ENCODE results near the gene DDX28.
"Not testable (repeated sequence)": the region's sequence is repeated elsewhere in the genome, so short reads cannot be mapped to it uniquely, and the experiment has no call there.

Gene DDX28

DNA sequence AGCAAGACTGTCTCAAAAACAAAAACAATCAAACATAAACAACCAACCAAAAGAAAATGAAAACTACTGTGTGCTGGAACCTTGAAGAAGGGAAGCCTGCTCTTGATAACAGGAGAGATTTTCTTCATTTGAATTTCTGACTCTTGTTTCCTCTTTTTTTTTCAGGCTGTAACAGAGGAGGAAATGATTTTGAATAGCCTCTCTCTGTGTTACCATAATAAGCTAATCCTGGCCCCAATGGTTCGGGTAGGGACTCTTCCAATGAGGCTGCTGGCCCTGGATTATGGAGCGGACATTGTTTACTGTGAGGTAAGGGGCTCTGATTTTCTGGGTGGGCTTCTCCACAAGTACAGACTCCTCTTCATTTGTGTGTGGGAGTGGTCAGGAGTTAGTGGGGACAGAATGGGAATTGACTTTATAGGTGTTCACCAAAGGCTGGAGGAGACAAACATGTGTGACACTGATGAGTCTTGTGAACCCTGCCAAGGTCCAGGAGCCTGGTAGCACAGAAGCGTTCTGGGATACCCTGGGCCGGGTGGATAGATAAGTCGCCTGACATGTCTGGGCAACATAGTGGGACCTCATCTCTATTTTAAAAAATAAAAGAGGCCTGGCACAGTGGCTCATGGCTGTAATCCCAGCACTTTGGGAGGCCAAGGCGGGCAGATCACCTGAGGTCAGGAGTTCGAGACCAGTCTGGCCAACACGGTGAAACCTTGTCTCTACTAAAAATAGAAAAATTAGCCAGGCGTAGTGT, 15.0 kb upstream of the DDX28 start:
- no peak for DNase-seq (ENCODE audit: low spot score)

GRCh38 chr16:68035227-68035626, 12.2 kb upstream of the DDX28 start:
- DNase-seq (ENCODE audit: low spot score) = no peak

DNA sequence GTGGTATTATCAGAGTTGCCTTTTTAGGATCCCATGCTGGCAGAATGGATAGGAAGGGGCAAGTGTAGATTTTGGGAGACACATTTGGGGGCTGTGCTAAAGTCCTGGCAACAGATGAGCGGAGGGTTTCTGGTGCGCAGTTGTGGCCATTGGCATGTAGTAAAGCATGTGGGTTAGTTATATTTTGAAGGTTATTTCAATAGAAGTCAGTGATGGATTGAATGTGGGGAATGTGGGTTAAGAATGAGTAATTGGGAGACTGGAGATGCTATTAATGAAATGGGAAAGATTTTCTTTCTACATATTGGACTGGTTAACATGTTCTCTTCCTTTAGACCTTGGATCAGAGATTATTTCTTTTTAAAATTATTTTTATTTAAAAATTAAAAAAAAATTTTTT, 10.1 kb upstream of the DDX28 start:
- no peak for DNase-seq (ENCODE audit: low spot score)

- DNase-seq (ENCODE audit: low spot score) = no peak
Observed at GRCh38 chr16:68031951-68032350, 8.9 kb upstream of the DDX28 start.

GRCh38 chr16:68030108-68030507, 7.1 kb upstream of the DDX28 start:
- not testable (repeated sequence) for DNase-seq (ENCODE audit: low spot score)

DNA sequence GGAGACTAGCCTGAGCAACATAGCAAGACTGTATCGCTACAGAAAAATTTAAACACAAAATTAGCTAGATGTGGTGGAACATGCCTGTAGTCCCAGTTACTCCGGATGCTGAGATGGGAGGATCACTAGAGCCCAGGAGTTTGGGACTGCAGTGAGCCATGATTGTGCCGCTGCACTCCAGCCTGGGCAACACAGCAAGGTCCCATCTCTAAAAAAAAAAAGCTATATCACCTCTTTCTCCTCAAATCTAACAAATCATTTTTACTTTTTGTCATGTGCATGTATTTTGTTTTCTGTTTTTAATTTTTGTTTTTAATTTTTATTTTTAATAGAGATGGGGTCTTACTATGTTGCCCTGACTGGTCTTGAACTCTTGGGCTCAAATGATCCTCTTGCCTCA, 6.0 kb upstream of the DDX28 start:
- DNase-seq (ENCODE audit: low spot score) = no peak

GRCh38 chr16:68022278-68022727, 729 bp downstream of the DDX28 start:
- no peak for DNase-seq (ENCODE audit: low spot score)

GRCh38 chr16:68021490-68021889, 1.5 kb downstream of the DDX28 start:
- DNase-seq (ENCODE audit: low spot score) = no peak

DNA sequence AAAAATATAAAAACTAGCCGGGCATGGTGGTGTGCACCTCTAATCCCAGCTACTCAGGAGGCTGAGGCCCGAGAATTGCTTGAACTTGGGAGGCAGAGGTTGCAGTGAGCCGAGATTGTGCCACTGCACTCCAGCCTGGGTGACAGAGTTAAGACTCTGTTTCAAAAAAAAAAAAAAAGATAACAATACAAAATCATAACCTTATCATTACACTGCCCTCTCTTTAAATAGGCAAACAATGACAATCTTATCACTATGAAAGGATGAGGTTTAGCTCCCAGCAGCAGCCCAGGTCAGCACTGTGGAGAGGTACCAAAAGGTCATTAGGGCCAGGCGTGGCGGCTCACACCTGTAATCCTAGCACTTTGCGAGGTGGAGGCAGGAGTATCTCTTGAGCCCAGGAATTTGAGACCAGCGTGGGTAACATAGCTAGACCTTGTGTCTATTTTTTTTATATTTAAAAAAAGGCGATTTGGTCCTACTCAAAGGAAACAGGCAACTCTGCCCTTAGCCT, 3.8 kb downstream of the DDX28 start:
- no peak for DNase-seq (ENCODE audit: low spot score)

- DNase-seq (ENCODE audit: low spot score) = no peak
Observed at GRCh38 chr16:68015681-68016080, 7.4 kb downstream of the DDX28 start, which contains the start of gene DPEP2NB. DPEP2NB (minus strand) TSS chr16:68015911; CDS start chr16:68015770, 141 bp downstream.

DNA sequence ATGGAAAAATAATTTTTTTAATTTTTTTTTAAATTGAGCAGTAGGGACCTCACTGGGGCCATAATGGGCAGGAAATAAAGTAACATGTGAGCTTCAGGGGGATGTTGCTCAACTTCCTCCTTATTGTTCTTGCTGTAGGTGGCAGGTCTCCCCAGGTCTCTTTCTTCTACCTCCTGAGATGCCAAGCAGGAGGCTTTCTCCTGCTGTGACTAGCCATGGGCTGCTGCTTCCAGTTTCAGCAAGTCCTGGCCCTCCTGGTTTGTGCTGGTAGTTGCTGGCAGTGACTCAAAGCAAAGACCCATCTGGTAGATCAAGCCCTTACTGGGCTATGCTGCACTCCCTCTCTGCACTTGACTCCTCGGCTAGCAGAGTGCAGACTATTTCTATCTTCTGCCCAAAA, 9.6 kb downstream of the DDX28 start:
- DNase-seq (ENCODE audit: low spot score) = no peak

- DNase-seq (ENCODE audit: low spot score) = not testable (repeated sequence)
Observed at GRCh38 chr16:68009872-68010271, 13.2 kb downstream of the DDX28 start.

- no peak for DNase-seq (ENCODE audit: low spot score)
Observed at GRCh38 chr16:68009157-68009735, 13.8 kb downstream of the DDX28 start.

- DNase-seq (ENCODE audit: low spot score) = no peak
Observed at GRCh38 chr16:68005786-68006286, 17.2 kb downstream of the DDX28 start.

DNA sequence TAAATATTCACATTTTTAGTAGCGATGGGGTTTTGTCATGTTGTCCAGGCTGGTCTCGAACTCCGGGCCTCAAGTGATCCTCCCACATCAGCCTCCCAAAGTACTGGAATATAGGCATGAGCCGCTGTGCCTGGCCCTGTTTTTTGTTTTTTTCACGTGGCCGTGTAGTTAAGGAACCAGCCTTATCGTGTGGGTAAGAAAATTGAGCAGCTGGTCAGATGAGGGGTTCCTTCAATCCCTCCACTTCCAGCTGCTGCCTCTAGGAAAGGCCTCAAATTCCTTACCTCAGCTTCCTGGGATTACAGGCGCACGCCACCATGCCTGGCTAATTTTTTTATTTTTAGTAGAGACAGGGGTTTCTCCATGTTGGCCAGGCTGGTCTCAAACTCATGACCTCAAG, 17.8 kb downstream of the DDX28 start:
- DNase-seq (ENCODE audit: low spot score) = no peak

DNA sequence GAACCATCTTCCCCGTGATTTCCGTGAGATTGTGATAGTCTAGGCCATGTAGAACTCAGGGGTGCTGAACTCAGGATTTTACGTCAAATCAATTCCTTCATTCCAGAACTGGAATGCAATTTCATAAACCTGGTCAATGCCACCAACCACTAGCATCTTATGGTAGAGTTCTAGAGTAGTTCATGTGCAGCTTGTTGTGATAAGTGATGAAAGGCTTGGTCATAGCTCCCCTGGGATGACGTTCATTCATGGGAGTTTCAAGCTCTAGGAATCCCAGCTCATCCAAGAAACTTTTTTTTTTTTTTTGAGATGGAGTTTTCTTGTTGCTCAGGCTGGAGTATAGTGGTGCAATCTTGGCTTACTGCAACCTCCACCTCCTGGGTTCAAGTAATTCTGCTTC, 20.0 kb downstream of the DDX28 start:
- no peak for DNase-seq (ENCODE audit: low spot score)

- no peak for DNase-seq (ENCODE audit: low spot score)
Observed at GRCh38 chr16:68000450-68000849, 22.6 kb downstream of the DDX28 start.

- no peak for DNase-seq (ENCODE audit: low spot score)
Observed at GRCh38 chr16:67999985-68000384, 23.0 kb downstream of the DDX28 start.

- DNase-seq (ENCODE audit: low spot score) = not testable (repeated sequence)
Observed at GRCh38 chr16:67998779-67999688, 24.0 kb downstream of the DDX28 start, which contains the start of gene DPEP2. DPEP2 (minus strand) TSS chr16:67999484; CDS start chr16:67993212, 6,272 bp downstream.

DNA sequence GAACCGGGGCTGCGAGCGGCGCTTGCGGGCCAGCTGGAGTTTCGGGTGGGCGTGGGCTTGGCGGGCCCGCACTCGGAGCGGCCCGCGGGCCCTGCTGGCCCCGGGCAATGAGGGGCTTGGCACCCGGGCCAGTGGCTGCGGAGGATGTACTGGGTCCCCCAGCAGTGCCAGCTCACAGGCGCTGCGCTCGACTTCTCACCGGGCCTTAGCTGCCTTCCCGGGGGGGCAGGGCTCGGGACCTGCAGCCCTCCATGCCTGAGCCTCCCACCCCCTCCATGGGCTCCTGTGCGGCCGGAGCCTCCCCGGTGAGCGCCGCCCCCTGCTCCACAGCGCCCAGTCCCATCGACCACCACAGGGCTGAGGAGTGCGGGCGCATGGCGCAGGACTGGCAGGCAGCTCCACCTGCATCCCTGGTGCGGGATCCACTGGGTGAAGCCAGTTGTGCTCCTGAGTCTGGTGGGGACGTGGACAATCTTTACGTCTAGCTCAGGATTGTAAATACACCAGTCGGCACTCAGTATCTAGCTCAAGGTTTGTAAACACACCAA, 24.7 kb downstream of the DDX28 start:
- not testable (repeated sequence) for DNase-seq (ENCODE audit: low spot score)

- no peak for DNase-seq (ENCODE audit: low spot score)
Observed at GRCh38 chr16:67996666-67997065, 26.4 kb downstream of the DDX28 start.

GRCh38 chr16:67995423-67995822, 27.6 kb downstream of the DDX28 start:
- no peak for DNase-seq (ENCODE audit: low spot score)
